HG03064 (cell line): ENCODE measurements around the gene MRPS2.
"Not testable (repeated sequence)": the region's sequence is repeated elsewhere in the genome, so short reads cannot be mapped to it uniquely, and the experiment has no call there.

Experiments
- ATAC-seq: cut with Tn5 transposase; IDR thresholded peaks from one replicate; pipeline ENCODE4 v1.9.1; 2021; ENCODE audit warnings: low read depth; ENCODE audit not compliant: unreplicated experiment

The MRPS2 gene

DNA sequence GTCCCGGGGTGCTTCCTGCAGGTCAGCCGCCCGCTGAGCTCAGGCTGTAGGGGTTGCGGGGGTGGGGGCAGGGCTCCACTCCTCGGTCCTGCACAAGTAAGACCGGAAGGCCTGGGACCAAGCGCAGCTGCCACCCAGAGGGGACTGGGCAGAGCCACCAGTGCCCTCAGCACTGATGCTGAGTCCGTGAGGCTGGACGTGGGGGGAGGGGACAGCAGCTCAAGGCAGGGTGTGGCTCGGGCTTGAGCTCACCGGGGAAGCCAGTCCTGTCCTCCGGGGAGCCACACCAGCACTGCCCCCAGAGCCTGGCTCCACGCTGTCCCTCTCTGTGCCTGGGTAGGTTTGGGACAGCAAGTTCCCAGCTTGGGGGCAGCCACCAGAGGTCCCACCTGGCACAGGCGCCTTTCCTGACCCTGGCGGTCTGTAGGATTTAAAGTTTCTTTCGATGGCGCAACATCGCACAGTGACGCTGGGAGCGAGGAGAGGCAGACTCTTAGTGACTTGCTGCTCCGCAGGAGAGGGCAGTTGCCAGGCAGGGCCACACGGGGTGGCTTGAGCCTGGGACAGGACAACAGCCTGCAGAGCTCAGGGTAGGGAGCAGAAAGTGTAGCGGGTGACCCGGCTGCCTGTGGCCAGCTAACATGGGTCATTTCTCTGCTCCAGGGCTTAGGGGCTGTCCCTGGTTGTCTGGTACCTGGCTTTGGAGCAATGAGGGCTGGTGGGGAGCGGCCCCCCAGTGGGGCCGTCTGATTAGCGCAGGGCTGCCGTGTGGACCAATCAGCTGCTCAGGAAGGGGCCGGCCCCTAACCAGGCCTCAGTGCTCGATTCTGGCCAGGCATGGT is 26.5 kb downstream of the MRPS2 start:
- ATAC-seq: no peak

DNA sequence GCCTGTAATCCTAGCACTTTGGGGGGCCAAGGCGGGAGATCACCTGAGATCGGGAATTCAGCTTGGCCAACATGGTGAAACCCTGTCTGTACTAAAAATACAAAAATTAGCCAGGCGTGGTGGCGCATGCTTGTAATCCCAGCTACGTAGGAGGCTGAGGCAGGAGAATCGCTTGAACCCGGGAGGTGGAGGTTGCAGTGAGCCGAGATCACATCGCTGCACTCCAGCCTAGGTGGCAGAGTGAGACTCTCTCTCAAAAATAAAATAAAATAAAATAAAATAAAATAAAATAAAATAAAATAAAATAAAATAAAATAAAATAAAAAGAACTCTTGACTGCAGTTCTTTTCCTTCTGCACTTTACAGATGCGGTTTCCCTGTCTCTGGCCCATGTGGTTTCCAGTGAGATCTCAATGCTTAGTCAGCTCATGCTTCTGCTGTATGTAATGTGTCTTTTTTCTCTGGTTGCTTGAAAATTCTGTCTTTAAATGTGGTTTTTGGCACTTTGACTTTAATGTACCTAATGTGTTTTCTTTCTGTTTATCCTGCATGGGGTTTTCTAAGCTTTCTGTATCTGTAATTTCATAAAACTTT is 28.5 kb downstream of the MRPS2 start:
- not testable (repeated sequence) for ATAC-seq

DNA sequence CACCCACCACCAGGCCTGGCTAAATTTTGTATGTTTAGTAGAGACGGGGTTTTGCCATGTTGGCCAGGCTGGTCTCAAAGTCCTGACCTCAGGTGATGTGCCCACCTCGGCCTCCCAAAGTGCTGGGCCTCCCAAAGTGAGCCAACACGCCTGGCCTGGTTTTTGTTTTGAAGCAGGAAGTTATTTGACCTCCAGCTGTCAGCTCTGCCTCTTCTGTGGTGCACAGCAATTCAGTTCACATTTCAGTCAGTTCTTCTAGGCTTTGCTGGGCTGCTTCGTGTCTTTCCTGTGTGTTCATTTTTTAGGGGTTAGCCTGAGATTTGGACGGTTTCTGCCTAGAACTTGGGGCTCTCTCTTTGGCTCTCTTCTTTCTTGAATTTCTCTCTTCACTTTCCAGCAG is 29.7 kb downstream of the MRPS2 start:
- ATAC-seq: no peak

DNA sequence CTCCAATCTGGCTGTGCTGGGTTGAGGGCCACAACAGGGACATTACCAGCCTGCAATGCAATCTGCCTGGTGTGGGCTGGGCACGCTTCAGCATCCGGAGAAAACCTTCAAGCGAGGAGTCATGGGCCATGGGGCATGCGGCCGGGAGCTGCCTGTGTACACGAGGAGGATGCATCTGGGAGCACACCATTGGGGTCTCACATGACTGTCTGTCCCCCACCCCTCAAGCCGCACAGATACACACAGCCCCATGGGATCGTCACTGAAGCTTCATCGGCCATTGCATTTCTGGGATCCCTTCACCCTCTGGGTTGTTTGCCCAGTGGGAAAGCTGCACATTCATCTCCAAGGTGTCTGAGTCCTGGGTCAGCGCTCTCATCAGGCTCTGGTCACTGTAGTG is 30.6 kb downstream of the MRPS2 start:
- ATAC-seq: no peak

DNA sequence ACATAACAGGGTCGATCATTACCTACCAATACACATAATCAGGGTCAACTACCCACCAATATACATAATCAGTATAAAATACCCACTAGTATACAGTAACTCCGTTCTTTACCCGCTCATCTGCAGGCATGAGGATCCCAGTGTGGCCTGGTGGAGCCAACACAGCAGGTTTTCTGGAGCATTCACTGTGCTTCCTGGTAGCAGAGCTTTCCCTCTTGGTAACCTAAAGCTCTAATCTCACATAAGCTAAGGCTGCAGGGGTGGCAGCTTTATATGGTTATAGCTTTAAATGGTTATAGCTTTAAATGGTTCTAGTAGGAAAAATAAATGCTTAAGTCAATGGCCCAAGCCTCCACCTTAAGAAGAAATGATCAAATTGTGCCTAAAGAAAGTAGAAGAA is 32.6 kb downstream of the MRPS2 start:
- no peak for ATAC-seq

DNA sequence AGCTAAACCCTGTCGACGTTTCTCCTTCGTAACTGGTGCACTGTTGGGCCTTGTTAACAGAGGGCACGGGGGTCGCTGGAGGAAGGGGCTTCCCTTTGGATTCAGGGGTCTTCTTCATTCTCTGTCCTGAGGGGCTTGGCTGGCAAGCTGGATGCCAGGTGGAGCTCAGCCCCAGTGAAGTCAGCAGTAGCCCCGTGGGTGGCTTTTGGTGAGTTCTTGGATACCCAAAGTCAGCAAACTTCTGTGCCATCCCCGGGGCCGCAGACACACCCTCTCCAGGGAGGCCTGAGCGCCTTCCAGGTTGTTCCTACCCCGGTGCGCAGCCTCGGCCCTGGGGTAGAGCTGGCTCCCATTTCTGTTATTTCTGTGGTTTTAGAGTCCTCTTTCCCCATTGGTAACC is 33.2 kb downstream of the MRPS2 start:
- no peak for ATAC-seq

DNA sequence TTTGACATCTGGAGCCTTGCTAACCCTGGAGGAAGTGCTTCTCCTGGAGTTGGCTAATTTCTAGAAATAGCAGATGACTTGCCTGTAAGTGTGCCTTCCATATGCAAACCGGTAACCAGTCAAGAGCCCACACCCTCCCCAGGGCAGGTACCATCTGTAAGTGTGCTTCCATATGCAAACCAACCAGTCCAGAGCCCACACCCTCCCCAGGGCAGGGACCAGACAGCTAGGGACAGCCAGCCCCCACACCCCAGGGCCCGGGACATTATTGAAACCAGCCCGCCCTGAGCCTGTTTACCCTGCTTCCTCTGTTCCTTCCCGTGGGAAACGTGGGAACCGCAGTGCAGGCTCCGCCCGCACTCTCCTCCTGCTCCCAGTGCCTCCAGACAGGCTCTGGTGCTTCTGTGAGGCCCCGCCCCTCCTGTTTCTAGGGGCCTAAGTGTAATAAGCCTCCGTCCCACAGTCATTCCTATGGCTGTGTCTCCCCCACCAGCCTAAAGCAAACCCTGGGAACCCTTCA is 33.8 kb downstream of the MRPS2 start:
- not testable (repeated sequence) for ATAC-seq

DNA sequence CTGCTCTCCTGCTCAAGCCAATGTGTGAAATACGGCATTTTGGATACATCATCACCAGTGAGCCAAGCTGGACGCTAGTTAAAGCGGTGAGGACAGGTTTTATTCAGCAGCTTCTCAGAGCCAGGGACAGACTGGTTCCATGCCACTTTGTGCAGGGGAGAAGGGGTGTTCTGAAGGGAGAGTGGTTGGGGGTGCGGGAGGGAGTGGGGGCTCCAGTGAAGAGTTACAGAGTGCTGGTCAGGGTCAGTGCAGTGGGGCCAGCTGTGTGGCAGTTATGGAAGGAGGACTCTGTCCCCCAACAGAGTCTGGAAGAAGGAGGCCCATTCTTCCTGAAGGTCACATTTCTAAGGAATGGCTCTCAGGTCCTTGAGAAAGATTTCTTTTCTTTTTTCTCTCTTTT is 34.3 kb downstream of the MRPS2 start:
- not testable (repeated sequence) for ATAC-seq

DNA sequence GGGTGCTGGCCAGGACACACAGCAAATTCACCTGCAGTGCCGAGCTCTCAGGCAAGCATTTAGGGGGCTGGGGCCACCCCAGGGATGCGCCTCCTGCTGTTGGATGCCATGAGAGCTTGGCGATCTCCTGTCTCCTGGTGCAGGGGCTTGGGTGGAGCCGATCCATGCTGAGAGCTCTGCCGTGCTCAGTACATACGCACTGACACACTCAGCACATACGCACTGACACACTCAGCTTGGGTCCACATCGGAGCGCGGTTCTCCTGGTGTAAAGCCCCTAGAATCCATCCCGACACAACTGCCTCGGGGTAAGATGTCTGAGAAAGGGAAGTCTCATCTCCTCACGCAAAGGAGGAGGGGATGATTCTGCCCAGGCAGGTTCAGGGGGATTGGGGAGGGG is 35.1 kb downstream of the MRPS2 start:
- ATAC-seq: not testable (repeated sequence)

DNA sequence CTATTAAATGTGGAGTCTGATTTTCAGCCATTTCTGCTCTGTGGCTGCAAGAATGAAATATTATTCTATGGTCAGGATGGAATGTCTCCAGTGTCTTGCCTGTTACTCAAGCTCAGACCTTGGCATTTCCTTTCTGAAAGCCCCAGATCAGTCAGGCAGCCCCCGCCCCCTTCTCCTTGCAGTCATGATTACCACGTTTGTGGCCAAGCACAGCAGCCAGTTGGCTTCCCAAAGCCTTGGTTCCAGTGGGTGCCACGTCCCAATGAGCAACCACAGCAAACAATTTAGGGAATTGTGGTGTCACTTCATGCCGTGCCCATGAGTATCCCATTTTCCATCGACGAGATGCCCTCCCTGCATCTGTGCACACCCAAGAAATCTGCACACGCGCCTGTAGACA is 35.7 kb downstream of the MRPS2 start:
- no peak for ATAC-seq

DNA sequence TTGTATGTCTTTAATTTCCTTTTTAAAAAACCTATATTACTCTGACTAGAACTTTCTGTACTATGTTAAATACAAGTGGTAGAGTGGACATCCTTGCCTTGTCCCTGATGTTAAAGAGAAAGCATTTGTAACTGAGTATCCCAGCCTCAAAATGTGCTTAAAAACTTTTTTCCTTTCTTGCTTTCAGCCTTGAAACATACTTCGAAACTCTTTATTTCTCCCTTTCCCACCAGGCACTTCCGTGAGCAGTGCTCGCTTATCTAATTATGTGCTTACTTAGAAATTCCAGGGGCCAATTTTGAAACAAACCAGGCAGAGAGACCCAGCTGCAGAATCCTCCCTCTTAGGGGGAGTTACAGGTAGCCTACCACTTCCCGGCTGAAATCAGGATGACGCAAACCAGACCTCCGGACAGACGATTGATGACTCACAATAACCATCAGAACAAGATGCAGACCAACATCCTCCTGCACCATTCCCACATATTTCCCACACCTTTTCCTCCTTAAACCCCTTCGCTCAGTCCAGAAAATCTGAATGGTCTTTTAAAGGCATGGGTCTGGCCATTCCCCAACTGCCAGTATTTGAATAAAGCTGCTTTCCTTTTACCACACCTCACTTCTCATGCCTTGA is 42.9 kb downstream of the MRPS2 start:
- ATAC-seq: not testable (repeated sequence)

DNA sequence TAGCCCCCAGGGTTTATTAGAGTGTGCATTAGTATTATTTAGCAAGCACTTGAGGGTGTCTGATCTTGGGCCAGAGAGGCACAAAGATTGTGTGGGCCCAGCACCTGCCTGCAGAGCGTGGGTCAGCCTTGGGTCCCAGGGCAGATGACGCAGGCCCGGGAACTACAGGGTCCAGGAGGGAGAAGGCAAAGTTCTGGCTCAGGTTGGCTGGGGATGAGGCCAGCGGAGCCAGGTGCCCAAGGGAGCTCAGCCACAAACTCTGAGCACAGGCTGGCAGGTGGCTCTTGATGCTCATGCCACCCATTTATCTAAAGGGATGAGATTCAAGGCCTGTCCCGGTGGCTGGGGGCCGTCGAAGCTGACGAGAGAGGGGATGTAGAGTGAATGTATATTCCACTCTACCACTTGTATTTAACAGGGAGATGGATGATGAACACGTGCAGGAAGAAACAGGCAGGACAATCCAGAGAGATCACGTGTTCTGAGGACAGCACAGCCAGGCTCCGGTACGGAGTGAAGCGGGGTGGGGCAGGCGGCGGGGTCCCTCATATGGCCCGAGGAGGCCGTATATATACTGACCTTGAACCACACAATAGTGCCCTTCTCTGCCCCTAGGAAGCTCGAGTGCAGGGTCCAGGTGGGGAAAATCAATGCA is 44.6 kb downstream of the MRPS2 start:
- no peak for ATAC-seq

DNA sequence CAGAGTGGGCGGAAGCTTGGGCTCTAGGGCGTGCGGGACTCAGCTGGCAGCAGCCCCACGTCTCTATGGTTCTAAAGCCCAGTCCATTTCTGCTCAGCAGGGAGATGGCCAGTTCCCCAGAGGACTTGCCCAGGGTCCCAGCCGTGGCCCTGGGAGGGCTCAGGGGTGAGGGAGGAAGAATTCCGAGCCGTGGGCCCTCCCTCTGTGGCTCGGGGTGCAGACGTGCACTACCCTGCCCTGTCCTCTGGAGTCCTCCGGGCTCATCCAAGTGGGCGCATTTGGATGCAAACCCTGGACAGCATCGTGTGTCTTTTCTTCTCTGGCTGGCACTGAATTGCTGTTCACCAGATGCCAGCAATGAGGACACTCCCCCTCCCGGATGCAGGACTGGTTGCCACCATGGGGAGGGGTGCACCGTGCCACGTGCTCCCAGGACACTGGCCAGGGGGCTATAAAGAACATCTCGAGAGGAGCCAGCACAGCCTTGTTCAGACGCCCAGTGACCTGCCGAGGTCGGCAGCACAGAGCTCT is 45.2 kb downstream of the MRPS2 start, which contains the start of gene OBP2A:
Gene OBP2A (plus strand): TSS at position 481 of the 531 bp plus-strand sequence. CDS start 55 bp downstream, outside the sequence.
- ATAC-seq: not testable (repeated sequence)

DNA sequence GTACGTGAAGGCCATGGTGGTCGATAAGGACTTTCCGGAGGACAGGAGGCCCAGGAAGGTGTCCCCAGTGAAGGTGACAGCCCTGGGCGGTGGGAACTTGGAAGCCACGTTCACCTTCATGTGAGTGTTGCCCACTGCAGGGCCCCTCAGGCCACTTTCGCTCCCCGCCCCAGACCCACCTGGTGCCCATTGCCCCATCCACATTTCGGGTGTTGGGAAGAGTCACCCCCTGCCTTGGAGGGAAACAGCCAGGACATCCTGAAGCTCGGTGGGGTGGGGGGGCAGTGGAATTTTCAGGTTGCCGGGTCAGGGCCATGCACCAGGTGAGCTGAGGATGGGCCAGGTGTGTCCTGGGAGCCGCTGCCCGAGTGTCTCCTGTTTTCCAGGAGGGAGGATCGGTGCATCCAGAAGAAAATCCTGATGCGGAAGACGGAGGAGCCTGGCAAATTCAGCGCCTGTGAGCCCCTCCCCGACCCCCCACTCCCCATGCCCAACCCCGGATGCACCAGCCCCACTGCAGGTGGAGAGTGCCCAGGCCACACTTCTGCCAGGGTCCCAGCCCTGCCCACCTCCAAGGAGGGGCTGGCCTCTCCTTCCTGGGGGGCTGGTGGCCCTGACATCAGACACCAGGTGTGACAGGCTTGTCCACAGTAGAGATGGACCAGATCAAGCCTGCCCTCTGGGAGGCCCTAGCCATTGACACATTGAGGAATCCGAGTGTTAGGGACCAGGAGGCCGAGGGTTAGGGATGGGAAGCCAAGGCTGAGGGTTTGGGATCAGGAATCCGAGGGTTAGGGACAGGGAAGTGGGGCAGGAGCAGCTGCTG is 46.5 kb downstream of the MRPS2 start:
- not testable (repeated sequence) for ATAC-seq

DNA sequence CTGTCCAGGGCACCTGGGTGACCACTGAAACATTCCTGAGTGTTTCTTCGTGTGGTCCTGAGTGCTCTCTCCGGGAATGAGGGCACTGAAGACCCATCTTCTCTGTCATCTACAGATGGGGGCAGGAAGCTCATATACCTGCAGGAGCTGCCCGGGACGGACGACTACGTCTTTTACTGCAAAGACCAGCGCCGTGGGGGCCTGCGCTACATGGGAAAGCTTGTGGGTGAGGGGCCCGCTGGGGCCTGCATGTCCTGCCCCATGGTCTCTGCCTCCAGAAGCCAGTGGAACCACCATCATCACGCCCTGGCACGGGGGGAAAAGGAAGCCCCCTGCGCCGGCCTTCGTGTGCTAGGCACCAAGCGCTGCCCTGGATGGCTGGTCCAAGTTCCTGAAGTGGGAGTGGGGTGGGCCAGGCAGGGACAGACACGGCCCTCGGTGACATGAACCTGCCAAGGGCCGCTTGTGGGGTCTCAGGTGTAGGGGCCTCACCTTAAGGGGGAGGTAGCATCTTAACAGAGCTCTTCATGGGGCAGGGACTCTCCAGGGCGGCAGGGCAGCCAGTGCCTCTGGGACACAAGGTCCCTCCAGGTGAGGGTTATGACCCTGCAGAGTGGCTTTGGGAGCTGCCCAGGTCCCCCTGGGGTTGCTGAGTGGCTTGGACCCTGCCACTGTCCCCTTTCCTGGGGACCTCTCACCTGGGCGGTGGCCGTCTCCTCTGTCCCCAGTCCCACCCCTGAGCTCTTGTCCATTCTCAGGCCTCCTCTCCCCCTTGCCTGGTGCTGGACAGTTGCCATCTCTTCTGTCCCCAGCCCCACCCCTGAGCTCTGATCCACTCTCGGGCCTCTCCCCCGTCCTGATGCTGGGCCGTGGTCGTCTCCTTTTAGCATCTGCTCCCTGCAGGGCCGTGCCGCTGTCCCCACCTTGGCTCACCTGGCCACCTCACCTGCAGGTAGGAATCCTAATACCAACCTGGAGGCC is 47.6 kb downstream of the MRPS2 start:
- no peak for ATAC-seq

DNA sequence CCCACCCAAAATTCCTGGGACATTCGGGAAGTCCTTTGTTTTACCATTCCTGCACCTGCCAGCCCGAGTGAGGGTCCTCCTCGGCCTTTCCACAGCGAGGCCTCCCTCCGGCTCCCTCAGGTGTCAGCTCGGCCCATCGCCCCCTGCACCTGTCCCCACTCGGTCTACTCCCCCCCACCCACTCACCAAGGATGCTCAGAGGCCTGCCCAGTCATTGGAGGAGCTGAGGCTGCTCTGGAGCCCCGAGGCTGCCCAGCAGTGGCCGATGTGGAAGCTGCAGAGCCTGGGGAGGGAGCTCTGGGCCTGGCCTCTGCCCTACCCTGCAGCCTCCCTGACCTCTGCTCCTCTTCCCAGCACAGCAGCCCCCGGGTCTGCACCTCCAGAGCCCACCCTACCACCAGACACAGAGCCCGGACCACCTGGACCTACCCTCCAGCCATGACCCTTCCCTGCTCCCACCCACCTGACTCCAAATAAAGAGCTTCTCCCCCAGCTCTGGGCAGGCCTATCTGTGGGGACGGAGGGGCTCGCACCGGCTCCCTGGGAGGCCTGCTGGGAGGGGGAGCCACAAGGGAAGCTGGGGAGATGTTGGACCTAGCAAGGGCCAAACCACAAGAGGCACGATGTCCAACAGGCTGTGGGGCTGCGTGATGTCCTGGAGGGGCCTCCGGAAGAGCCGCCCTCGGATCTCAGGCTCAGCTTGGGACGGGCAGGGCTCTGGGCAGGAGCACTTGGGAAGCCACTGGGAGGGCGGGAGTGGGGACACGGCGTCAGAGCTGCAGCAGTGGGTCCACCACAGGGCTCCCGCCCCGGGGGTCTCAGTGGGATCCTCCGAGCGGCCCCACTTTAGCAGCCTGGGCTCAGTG is 49.2 kb downstream of the MRPS2 start:
- ATAC-seq: not testable (repeated sequence)

DNA sequence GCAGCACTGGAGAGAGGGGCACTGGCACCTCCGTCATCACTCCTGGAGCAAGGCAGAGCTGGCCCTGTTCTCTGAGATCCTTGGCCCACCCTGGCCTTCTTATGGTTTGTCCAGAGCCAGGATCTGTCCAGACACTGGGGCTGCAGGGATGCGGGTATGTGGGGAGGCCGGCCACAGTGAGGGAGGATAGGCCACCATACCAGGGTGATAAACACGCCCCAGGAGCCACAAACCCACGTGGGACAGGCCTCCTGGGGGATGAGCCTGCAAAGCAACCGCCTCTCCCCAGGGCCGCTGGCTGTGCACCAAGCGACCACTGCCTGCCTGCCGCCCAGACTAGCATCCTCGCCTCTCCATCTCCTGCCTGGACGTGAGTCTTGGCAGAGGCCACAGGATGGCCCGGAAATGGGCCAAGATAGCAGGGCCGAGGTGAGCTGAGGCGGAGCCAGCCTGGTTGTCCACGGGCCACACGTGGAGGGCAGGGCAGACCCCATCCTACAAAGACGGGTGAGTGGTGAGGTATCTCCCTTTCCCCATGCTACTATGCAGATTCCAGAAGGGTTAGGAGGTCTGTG is 49.9 kb downstream of the MRPS2 start:
- no peak for ATAC-seq
